ENCODE measurements around the gene ALDH1A3.

- TF ChIP-seq CTCF (IDR thresholded peaks at IDR 0.05) (no peak), POLR2AphosphoS5 (IDR thresholded peaks at IDR 0.05) (no peak), EP300 (IDR thresholded peaks at IDR 0.05) (no peak), POLR2A (IDR thresholded peaks at IDR 0.05) (no peak)
These were observed 19.4 kb upstream of the ALDH1A3 start for GRCh38 chr15:100859970-100860828.
